ENCODE results near the gene PPARD.
"Not testable (repeated sequence)": the region's sequence is repeated elsewhere in the genome, so short reads cannot be mapped to it uniquely, and the experiment has no call there.

PPARD gene

GRCh38 chr6:35436071-35436857 is 93.9 kb downstream of the PPARD start:
- ChIA-PET CTCF (interaction anchor here (0.6 to 1.4 kb wide), 2 partner anchors 31 to 94 kb away, joined by 3 to 4 read pairs; no protein-coding TSS in a partner anchor), POLR2A (ENCODE audit: low non-redundant PET) (no interaction called here)
- DNase-seq (ENCODE audit: low spot score) = no peak
- TF ChIP-seq CTCF (conservative IDR thresholded peaks at IDR 0.05; ENCODE audit: low read depth) = no peak
- no peak overlapping the region for H3K27ac ChIP-seq

GRCh38 chr6:35438378-35439065 is 96.2 kb downstream of the PPARD start:
- not testable (repeated sequence) for DNase-seq (ENCODE audit: low spot score)

GRCh38 chr6:35439308-35439707 is 97.0 kb downstream of the PPARD start:
- ChIA-PET POLR2A (ENCODE audit: low non-redundant PET) (no interaction called here), CTCF (no interaction called here)
- DNase-seq (ENCODE audit: low spot score) = no peak
- H3K27ac ChIP-seq = no peak overlapping the region
- TF ChIP-seq CTCF (conservative IDR thresholded peaks at IDR 0.05; ENCODE audit: low read depth) = no peak

More at GRCh38 chr6:35438378-35439065, 96.2 kb downstream of the PPARD start:
- CTCF ChIA-PET = interaction anchor here (0.6 kb wide), 1 partner anchor 83 kb away, joined by 6 read pairs; no protein-coding TSS in a partner anchor
- POLR2A ChIA-PET (ENCODE audit: low non-redundant PET); H3K27ac ChIP-seq: not testable (repeated sequence)

GRCh38 chr6:35441205-35441604 is 98.8 kb downstream of the PPARD start:
- no peak for TF ChIP-seq CTCF (conservative IDR thresholded peaks at IDR 0.05; ENCODE audit: low read depth)
- POLR2A ChIA-PET (ENCODE audit: low non-redundant PET) = no interaction called here
- CTCF ChIA-PET = interaction anchor here (0.8 kb wide), 1 partner anchor 100 kb away, joined by 3 read pairs; no protein-coding TSS in a partner anchor

GRCh38 chr6:35441642-35442041 is 99.3 kb downstream of the PPARD start:
- no peak for DNase-seq (ENCODE audit: low spot score)
- ChIA-PET CTCF (interaction anchor here (0.8 kb wide), 1 partner anchor 100 kb away, joined by 3 read pairs; no protein-coding TSS in a partner anchor), POLR2A (ENCODE audit: low non-redundant PET) (no interaction called here)
- TF ChIP-seq CTCF (conservative IDR thresholded peaks at IDR 0.05; ENCODE audit: low read depth) = no peak
- H3K27ac ChIP-seq = no peak overlapping the region

More at GRCh38 chr6:35441205-35441604, 98.8 kb downstream of the PPARD start:
- H3K27ac ChIP-seq = no peak overlapping the region
- no peak for DNase-seq (ENCODE audit: low spot score)

- DNase-seq (ENCODE audit: low spot score) = no peak
- ChIA-PET POLR2A (ENCODE audit: low non-redundant PET) (interaction anchor here (0.5 kb wide), 1 partner anchor 101 kb away, joined by 9 read pairs; no protein-coding TSS in a partner anchor), CTCF (no interaction called here)
- TF ChIP-seq CTCF (conservative IDR thresholded peaks at IDR 0.05; ENCODE audit: low read depth) = no peak
- peak overlapping the region; percentile 11 for H3K27ac ChIP-seq
These were observed 100.3 kb downstream of the PPARD start for GRCh38 chr6:35442693-35443092.
